Ishikawa (cell line): ENCODE data around the gene TIAM2.

Experiments used
- CEBPB ChIP-seq: IDR thresholded peaks from 2 replicates; pipeline ENCODE4 v1.6.1; 2012
- CREB1 ChIP-seq: IDR thresholded peaks from 2 replicates; pipeline ENCODE4 v1.6.1; 2012; ENCODE audit warnings: low read depth
- EGR1 ChIP-seq: IDR thresholded peaks from 2 replicates; pipeline ENCODE4 v1.6.1; 2012
- EP300 ChIP-seq: IDR thresholded peaks from 2 replicates; pipeline ENCODE4 v1.6.1; 2012; ENCODE audit warnings: borderline replicate concordance
- FOXM1 ChIP-seq: IDR thresholded peaks from 2 replicates; pipeline ENCODE4 v1.6.1; 2012; ENCODE audit warnings: low read depth, borderline replicate concordance
- MAX ChIP-seq: IDR thresholded peaks from 2 replicates; pipeline ENCODE4 v1.6.1; 2012
- NFIC ChIP-seq: IDR thresholded peaks from 2 replicates; pipeline ENCODE4 v1.6.1; 2012
- RAD21 ChIP-seq: IDR thresholded peaks from 2 replicates; pipeline ENCODE4 v1.6.1; 2012; ENCODE audit warnings: low read depth
- TAF1 ChIP-seq: IDR thresholded peaks from 2 replicates; pipeline ENCODE4 v1.6.1; 2012; ENCODE audit warnings: low read depth, mild to moderate bottlenecking
- TCF12 ChIP-seq: IDR thresholded peaks from 2 replicates; pipeline ENCODE4 v1.6.1; 2012; ENCODE audit warnings: low read depth
- TEAD4 ChIP-seq: IDR thresholded peaks from 2 replicates; pipeline ENCODE4 v1.6.1; 2012
- USF1 ChIP-seq: IDR thresholded peaks from 2 replicates; pipeline ENCODE4 v1.6.1; 2012
- YY1 ChIP-seq: IDR thresholded peaks from 2 replicates; pipeline ENCODE4 v1.6.1; 2012; ENCODE audit warnings: low read depth
- ZBTB7A ChIP-seq: IDR thresholded peaks from 2 replicates; pipeline ENCODE4 v1.6.1; 2012; ENCODE audit warnings: low read depth
- TF ChIP-seq, protein P1 (sequence below): IDR thresholded peaks from 2 replicates; pipeline ENCODE4 v1.6.1; 2012; ENCODE audit warnings: low read depth, mild to moderate bottlenecking

TIAM2 gene

GRCh38 chr6:155023717-155024116 lies 28.6 kb downstream of the TIAM2 start:
- no peak for TF ChIP-seq TAF1
- no peak for TF ChIP-seq EP300
- no peak for TF ChIP-seq USF1
- no peak for TF ChIP-seq NFIC
- TF ChIP-seq, protein P1, sequence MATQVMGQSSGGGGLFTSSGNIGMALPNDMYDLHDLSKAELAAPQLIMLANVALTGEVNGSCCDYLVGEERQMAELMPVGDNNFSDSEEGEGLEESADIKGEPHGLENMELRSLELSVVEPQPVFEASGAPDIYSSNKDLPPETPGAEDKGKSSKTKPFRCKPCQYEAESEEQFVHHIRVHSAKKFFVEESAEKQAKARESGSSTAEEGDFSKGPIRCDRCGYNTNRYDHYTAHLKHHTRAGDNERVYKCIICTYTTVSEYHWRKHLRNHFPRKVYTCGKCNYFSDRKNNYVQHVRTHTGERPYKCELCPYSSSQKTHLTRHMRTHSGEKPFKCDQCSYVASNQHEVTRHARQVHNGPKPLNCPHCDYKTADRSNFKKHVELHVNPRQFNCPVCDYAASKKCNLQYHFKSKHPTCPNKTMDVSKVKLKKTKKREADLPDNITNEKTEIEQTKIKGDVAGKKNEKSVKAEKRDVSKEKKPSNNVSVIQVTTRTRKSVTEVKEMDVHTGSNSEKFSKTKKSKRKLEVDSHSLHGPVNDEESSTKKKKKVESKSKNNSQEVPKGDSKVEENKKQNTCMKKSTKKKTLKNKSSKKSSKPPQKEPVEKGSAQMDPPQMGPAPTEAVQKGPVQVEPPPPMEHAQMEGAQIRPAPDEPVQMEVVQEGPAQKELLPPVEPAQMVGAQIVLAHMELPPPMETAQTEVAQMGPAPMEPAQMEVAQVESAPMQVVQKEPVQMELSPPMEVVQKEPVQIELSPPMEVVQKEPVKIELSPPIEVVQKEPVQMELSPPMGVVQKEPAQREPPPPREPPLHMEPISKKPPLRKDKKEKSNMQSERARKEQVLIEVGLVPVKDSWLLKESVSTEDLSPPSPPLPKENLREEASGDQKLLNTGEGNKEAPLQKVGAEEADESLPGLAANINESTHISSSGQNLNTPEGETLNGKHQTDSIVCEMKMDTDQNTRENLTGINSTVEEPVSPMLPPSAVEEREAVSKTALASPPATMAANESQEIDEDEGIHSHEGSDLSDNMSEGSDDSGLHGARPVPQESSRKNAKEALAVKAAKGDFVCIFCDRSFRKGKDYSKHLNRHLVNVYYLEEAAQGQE, result no peak
- no peak for TF ChIP-seq TEAD4
- TF ChIP-seq RAD21, result no peak
- TF ChIP-seq CEBPB, result no peak
- no peak for TF ChIP-seq YY1
- no peak for TF ChIP-seq TCF12
- no peak for TF ChIP-seq FOXM1
- TF ChIP-seq MAX, result no peak

- no peak for TF ChIP-seq TEAD4
- TF ChIP-seq EP300, result no peak
- no peak for TF ChIP-seq CEBPB
- TF ChIP-seq, protein P1, result no peak
- TF ChIP-seq TAF1, result no peak
- TF ChIP-seq YY1, result no peak
Observed at GRCh38 chr6:155024391-155025027, 29.4 kb downstream of the TIAM2 start.

- TF ChIP-seq NFIC (peak; percentile 53), EP300 (peak; percentile 47; the same call in 1 of the 2 replicates), YY1 (no peak)
Observed at GRCh38 chr6:155026022-155026705, 31.0 kb downstream of the TIAM2 start.

DNA sequence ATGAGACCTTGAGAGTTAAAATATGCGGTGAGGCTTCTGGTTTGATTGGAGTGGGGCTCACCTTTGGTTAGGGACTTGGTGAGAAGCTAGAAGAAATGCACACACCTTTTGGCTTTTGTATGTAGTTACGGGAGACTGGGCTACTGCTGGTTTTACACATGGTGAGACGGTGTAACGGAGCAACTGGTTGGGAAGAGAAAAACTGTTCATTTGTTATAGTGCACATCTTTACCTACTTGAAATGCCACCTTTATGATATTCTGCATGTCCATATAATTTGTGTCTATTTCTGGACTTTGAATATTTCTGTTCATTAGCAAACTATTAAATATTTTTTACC lies 31.6 kb downstream of the TIAM2 start:
- TF ChIP-seq CEBPB (no peak), EGR1 (no peak), ZBTB7A (no peak)

GRCh38 chr6:155030148-155030720 lies 35.1 kb downstream of the TIAM2 start:
- TF ChIP-seq, protein P1, result no peak
- TF ChIP-seq EGR1, result no peak
- no peak for TF ChIP-seq MAX
- TF ChIP-seq RAD21, result no peak
- no peak for TF ChIP-seq NFIC
- TF ChIP-seq EP300, result no peak
- TF ChIP-seq YY1, result no peak
- TF ChIP-seq TCF12, result no peak
- no peak for TF ChIP-seq TEAD4
- no peak for TF ChIP-seq FOXM1
- no peak for TF ChIP-seq CREB1
- TF ChIP-seq CEBPB, result no peak
- TF ChIP-seq ZBTB7A, result no peak
- no peak for TF ChIP-seq TAF1
